ENCODE data around the gene PRDM16.

- TF ChIP-seq CTCF (IDR thresholded peaks at IDR 0.05; ENCODE audit: low read length) (no peak), EZH2 (IDR thresholded peaks at IDR 0.05; ENCODE audit: borderline replicate concordance, low read length) (no peak)
Observed at GRCh38 chr1:3248155-3249141, 179.4 kb downstream of the PRDM16 start.

Measured in OCI-LY1 (cell line).